GM19463 (cell line): Measurements from ENCODE around the gene CHKA.
A peak's percentile ranks its signal among the peaks of the same experiment; 100 is the strongest.
"Not testable (repeated sequence)": the region's sequence is repeated elsewhere in the genome, so short reads cannot be mapped to it uniquely, and the experiment has no call there.

Source experiments
- ATAC-seq: cut with Tn5 transposase; IDR thresholded peaks from one replicate; pipeline ENCODE4 v1.9.1; 2021; ENCODE audit warnings: mild to moderate bottlenecking, moderate library complexity; ENCODE audit not compliant: unreplicated experiment

CHKA gene

DNA sequence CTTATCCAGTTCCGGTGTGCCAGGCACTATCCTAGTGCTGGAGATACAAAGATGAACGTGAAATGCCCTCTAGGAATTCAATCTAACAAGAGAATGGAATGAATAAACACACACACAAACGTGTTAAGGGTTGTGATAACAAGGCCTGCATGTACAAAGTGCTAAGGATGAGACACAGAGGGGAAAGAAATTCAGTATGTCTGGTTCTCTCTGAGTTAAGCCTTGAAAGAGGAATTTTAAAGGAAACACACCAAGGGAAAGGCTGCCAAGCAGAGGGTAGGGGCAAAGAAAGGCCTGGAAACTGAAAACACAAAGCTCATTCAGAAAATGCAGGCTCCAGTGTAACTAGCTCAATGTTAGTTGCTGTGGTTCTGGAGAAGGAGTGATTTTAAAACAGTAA is 4.2 kb downstream of the CHKA start:
- ATAC-seq = no peak

DNA sequence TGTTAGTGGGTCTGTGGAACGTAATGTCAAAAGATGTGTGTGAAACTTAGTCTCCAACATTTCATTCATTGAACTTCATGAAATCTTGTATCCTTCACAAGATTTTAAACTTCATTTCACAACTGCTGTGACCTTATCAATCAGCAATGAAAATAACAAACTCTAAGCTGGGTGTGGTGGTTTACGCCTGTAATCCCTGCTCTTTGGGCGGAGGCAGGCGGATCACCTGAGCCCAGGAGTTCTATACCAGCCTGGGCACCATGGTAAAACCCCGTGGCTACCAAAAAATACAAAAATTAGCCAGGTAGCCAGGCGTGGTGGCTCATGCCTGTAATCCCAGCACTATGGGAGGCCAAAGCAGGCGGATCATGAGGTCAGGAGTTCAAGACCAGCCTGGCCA is 5.1 kb downstream of the CHKA start:
- ATAC-seq = no peak

DNA sequence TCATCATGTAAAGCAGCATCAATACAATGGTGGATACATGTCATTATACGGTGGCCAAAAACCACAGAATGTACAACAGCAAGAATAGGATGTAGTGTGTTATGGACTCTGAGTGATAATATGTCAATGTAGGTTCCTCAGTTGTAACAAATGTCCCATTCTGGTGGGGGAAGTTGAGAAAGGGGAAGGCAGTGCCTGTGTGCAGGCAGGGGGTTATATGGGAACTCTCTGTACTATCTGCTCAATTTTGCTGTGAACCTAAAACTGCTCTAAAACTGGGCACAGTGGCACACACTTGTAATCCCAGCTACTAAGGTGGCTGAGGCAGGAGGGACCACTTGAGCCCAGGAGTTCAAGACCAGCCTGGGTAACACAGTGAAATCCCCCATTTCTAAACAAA is 5.9 kb downstream of the CHKA start:
- ATAC-seq = no peak

DNA sequence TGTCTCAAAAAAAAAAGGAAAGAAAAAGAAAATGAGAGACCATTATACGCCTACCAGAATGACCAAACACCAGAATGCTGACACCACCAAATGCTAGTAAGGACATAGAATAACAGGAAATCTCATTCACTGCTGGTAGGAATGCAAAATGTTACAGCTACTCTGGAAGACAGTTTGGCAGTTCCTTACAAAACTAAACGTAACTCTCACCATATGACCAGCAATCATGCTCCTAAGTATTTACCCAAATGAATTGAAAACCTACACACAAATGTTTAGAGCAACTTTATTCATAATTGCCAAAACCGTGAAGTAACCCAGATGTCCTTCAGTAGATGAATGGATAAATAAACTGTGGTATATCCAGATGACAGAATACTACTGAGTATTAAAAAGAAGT is 7.2 kb downstream of the CHKA start:
- no peak for ATAC-seq

DNA sequence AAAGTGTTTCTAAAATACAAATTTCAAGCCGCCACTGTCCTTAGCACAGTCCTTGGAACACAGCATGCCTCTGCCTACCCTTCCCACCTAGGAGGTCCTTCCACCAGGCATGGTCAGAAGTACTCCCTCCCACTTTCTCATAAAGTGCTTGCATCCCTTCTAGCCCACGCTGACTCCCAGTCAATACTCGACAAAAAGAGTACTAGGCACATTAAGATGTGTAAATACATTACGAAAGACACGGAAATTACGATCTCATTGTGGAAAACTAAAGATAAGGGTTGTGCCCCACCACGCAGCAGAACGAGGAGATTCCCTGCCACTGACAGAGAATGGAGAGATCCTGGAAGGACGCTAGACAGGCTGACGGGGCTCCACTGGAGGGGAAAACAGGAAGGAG is 13.5 kb downstream of the CHKA start:
- no peak for ATAC-seq

DNA sequence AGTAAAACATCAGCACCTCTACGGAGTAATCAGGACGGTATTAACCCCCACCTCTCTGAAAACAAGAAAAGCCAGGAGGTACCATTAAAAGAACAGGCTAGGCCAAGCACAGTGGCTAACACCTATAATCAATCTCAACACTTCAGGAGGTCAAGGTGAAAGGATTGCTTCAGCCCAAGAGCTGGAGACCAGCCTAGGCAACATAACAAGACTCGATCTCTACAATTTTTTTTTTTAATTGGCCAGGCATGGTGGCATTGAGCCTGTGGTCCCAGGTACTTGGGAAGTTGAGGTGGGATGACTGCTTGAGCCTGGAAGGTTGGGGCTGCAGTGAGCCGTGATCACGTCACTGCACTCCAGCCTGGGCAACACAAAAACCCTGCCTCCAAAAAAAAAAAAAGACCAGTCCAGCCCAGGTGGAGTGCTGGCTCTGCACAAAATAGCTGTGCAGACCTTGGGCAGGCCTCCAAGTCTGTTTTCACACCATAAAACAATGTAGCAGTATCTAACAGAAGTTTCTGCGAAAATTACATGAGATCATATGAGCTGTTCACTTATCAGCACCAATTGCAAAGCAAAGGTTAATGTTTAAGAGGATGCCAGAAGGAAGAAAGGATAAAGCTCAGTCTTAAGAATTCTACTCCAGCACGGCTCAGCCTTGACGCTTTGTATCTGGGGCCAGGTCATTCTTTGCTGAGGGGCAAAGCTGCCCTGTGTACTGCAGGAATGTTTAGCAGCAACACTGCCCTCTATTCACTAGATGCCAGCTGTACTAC is 14.8 kb downstream of the CHKA start:
- ATAC-seq = no peak

DNA sequence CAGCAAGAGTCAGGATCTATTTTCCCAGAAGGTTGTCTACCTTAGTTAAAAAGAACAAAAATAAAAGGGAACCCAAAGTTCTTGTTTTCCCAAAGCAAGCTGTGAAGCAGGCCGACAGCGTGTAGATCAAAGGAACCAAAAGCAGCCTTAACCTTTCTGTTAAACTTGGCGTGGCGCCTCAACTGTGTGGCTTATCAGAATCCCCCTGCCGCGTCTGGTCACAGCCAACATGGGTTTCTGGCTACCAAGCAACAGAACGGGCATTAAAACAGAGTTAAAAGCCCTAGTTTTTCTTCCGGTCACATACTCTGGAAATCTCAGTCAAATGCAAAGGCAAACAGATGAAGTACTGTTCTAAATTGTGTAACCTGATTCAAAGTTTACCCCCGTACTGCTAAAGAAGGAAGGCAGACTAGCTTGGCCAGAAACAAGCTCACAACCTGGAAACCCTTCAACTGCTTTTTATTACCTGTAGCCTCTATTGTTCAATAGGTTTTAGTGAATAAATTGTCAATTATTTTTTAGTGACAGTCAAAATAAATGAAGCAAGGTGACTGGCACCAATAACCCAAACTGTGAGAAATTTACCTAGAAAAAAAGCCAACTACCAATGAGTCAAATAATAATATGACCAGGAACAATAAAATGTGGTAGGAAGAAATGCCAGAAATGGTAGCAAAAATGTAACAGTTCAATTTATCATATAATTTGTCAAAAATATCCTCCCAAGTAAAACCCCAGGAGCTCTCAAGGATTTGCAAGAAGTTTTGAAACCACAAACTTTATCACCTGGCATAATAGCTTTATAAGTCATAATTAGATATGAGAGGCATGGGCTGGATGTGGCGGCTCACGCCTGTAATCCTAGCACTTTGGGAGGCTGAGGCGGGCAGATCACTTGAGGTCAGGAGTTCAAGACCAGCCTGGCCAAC is 21.4 kb downstream of the CHKA start:
- ATAC-seq = no peak

DNA sequence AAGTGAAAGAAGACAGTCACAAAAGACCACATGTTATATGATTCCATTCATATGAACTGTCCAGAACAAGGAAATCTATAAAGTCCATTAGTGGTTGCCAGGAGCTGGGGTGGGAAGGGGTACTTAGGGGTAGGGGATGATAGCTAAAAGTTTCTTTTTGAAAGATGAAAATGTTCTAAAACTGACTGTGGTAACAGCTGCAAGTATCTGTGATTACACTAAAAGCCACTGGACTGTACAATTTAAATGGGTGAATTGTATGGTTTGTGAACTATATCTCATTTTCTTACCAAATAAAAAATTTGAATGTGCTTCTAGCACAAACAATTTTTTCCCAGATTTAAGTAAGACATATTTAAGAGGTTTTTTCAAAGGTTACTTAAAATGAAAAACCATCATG is 22.1 kb downstream of the CHKA start:
- ATAC-seq = no peak

DNA sequence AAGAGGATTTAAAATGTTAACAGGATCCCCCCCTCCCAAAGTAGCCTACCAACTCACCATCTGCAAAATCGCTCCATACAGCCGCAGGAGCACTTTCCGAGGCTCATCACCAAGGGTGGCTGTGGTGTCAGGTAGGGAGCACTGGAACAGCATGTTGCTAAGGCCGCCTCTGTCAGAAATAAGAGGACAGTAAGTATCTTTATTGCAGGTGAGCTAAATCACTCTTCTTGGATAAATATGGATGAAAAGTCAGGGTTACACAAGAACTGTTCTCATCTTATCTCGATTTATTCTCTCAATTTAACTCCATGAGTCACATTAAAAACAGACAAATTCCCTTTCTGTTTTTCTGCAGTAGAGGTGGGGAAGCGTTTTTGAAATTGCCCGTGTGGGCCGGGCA is 24.2 kb downstream of the CHKA start:
- ATAC-seq = no peak

DNA sequence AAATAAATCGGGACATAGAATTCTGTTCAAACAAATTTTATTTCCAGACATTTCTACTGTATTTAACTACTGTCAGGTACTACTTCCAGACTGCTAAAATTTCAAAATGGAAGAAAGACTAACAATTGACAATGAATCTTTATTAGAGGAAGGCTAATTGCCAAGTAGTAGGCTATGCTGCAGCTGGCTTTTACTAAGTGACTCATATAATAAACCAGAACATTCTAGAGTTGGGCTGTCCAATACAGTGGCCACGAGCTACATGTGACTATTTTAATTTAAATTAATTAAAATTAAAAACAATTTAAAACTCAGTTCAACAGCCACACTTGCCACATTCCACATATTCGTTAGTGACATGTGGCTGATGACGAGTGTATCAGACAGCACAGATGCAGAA is 27.6 kb downstream of the CHKA start:
- no peak for ATAC-seq

DNA sequence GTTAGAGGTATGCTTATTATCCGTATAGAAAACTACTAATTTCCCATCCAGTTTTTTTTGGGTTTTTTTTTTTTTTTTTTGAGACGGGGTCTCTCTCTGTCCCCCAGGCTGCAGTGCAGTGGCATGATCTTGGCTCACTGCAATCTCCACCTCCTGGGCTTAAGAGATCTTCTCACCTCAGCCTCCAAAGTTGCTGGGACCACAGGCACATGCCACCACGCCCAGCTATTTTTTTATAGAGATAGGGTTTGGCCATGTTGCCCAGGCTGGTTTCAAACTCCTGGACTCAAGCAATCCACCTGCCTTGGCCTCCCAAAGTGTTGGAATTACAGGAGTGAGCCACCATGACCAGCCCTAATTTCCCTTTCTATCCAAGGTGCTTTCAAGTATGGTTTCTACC is 28.2 kb downstream of the CHKA start:
- not testable (repeated sequence) for ATAC-seq

DNA sequence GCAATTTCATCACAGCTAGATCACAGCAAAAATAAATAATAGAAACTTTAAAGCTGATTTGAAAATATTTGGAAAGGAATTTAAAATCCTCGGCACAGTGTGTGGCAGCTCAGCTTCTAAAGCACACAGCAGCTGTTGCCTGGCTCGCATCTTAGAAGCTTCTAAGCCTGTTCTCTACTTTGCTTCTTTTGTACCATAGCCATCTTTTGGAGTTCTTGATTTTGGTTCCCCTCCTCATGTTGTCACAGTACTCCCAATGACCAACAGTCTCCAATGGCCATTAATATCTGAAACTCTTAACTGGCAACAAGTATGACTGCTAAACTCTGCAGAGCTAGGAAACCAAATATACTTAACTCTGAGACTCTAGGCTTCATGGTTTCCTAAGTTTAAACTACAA is 28.8 kb downstream of the CHKA start:
- no peak for ATAC-seq

DNA sequence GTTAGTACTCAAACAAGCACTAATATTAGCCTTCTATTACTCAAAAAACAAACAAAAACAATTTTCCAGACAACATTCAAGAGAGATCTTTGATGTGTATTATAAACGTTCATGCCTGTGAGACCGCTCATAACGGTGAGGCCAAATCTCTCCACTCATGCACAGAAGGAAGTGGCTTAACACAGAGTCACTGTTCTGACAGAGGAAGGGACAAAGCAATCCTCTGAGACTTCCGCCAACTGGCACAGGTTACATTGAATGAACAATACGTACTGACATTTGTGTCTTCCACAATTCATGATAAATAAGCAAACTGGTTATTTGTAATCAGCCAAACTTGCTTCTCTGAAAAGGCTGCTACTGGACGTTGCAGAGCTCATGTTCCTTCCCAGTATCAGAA is 30.5 kb downstream of the CHKA start:
- ATAC-seq = no peak

DNA sequence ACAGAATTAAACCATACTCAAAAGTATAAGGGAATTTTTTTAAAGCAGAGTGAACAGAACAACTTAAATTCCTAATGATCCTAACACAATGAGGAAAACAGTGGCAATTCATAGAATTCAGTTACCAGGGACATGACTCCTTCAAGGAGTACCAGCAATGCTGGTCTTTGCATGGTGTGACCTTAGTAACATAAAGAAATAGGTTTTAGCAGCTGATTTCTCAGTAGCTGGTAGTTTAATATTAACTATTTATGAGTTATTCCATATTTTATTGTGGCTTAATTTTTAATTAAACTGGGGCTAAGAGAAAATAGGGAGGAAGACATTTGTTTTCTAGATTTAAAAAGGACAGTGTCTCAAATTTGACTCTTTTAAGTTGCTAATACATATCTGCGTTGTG is 30.9 kb downstream of the CHKA start:
- ATAC-seq = no peak

DNA sequence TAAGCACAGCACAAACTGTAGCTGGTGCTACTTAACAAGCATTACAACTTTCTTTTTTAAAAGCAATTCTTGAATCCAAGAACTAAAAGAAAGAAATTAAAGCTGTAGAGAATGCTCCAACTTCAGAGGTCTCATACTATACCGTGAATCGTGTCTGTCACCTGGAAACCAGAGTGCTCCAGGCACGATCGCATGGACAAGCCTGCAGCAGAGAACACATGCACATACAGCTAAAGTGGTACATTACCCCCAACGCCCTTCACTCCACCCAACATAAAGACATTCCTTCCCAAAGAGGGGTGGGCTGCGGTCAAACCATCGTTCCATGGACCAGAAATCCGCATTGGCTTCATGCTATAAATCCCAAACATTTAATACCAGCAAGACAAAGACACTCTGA is 31.5 kb downstream of the CHKA start:
- no peak for ATAC-seq

DNA sequence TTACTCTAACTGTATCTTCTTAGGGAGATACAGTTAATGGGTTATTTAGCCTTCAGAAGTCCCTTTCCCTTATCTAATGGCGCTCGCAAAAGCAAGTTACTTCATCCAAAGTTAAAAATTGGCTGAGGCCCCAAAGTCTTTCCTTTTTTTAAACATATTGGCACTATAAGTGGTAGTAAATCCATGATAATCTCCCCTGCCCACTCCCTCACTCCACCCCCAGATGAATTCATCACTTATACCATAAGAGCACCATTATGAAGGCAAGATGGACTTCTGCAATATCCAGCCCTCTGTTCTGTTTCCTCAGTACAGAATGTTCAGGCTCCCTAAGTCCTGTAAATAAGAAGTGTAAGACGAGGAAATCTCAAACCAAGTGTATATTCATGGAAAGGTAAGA is 37.7 kb downstream of the CHKA start:
- ATAC-seq = no peak

DNA sequence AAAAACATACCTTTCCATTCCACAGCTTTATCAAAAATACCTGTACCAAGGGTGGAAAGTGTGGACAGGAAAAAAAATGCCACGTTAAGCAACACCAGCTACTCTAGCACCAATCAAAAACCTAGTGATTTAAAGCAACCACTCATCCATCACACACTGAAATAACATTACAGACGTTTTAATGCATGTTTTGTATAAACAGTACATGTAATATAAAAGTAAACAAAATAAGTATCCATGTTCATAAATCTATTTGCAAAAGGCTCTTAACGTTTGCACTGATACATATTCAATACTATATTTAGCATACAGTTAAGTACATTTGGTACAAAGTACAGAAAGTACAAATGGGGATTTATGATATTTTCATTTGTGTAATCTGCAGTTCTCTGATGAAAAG is 38.7 kb downstream of the CHKA start:
- no peak for ATAC-seq

DNA sequence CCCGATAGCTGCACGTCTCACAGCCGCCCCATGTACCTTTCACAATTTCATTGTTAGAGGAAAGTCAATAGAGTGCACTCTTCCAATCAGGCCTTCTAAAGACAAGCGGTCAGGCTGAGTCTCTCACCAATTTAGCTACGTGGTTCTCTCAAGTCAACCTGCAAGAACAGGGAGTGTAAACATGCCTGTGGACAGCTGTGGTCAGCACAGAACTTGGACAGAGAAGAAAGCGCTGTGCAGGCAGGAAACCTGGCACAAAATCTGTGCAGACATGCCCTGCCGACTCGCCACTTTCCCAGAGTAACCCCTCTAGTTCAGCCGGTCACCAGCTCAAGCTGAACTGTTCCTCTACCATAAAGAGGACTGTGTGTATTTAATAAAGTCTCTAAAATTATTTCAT is 39.5 kb downstream of the CHKA start:
- ATAC-seq = no peak

DNA sequence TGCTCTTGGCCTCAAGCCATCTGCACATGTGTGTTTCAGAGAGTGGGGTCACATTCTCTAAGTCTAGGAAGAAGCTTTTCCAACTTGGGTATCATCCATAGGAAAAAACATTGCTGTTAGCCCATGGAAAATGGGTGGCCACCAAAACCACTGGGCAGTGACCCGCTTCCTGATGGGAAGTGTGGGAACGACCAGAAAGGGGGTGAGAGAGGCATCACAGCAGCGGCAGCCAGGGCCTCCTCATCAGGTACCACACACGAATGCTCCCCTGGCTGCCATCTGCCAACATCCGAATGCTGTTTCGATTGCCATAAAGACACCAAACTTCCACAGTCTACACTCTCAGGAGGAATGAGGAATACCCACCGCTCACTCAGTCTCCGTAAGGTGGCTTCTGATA is 40.3 kb downstream of the CHKA start:
- ATAC-seq = no peak

DNA sequence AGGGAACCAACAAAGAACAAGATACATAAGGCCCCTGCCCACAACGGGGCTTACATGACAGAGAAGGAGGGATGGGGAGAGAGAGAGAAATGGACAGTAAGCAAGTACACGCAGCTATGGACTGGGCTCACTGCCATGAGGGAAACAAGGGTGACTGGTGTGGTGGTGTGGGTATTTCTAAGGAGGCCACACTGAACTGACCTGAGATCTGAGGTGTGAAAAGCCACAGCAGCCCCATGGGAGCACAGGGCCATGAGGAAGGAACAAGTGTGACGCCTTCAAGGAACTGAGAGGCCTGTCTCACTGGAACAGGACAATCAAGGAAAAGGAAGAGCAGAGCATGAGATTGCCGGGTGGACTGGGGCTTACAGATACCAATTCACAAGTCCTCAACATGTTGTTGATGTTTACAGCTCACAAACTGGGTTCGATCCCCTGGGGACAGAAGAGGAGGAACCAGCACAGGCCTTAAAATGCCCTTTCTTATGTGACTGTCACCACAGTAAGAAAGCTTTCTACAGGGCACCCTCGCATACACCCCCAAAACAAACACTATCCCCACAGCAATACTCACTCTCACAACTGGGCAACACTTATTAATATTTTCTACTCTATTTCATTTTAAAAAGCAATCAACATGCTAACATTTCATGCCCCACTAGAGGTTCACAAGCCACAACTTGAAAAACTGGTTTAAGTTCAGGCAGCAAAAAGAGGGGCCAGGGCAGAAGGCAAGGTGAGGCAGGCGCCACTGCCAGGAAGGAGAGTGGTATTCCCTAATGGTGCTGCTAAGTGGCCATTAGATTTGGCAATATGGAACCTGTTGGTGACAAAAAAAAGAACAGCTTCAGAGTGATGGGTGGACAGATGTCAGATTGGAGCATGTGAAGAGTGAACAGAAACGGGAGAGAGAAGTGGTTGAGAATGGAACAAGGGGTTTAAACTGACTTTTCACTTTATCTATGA is 43.3 kb downstream of the CHKA start:
- peak; percentile 53 for ATAC-seq

DNA sequence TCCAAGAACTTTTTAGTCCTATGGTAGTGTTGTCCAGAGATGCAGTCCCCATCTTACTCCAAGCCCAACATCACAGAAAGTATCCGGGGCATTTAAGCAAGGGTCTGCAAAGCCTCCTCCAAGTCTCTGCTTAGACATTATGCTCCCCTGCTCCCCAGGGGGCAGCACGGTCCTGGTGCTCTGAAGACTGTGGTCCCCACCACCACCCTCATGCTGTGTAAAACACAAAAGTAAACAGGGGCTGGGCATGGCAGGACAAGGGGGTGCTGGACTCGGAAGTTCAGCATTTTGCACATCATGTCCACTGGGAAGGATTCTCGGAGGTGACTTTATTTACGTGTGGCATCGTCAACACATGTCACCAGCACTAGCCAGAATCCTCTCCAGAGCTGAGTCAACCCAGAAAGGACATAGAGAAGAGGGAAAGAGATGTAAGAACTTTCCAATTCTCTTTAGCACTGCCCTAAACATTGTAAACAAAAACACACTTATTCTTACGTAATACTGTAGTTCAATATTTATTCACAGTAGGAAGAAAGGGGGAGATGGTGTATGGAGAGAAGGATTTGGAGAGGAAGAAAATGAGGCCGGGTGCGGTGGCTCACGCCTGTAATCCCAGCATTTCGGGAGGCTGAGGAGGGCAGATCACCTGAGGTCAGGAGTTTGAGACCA is 44.7 kb downstream of the CHKA start:
- ATAC-seq = no peak
